AML-193 (cell line): Measurements from ENCODE around the gene ZNF136.
A peak's percentile ranks its signal among the peaks of the same experiment; 100 is the strongest.

ENCODE experiments used
- DNase-seq, 2 experiments: peaks; one replicate each; lab custom pipeline; 2025; lab: John Stamatoyannopoulos, UW

Gene ZNF136

DNA sequence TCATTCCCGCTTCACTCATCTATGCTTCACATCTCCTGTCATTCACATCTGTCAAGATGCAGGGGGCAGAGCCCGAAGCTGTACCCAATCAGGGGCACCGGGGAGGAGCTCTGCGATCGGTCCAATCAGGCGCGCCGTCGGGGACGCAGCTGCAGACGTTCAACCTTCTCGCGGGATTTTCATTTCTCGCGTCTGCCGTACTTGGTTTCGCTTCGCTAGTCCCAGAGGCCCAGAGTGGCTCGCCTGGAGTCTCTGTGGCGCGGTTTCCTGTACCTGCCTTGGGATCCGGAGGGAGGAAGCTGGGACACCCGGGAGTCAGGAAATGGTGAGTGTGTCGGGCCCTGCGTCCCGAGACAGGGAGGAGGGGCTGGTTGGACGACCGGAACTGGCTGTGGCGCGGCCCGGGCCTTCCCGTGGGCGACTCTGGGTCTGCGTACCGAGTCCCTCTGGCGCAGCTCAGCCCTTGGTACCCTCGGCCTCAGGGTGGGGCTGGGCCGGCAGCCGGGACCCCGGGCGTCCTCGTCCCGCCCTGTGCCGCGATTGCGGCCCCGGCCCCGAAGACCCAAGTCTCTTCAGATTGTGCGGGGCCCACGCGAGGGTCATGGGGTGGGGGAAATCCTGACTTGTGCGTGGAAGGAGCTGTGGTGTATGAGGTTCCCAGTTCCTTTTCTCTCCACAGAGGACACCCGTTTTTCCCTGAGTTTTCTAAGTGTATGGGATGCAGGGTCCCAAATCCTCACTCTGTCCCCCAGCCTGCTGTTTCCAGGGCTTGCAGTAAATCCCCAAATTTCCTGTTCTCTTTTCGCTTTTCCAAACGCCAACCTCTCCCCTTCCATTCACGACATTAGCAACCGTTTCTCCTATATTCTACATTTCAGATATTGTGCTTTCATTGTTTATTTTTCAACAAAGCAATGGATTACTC is at the start of gene ZNF136:
Gene ZNF136 (plus strand): TSS at position 215 of the 925 bp plus-strand sequence. CDS start 108 bp downstream, at position 323.
- peak; percentile 85 to 93 for DNase-seq

- DNase-seq, result no peak
These were observed 49.8 kb upstream of the ZNF136 start for GRCh38 chr19:12113121-12113520.

DNA sequence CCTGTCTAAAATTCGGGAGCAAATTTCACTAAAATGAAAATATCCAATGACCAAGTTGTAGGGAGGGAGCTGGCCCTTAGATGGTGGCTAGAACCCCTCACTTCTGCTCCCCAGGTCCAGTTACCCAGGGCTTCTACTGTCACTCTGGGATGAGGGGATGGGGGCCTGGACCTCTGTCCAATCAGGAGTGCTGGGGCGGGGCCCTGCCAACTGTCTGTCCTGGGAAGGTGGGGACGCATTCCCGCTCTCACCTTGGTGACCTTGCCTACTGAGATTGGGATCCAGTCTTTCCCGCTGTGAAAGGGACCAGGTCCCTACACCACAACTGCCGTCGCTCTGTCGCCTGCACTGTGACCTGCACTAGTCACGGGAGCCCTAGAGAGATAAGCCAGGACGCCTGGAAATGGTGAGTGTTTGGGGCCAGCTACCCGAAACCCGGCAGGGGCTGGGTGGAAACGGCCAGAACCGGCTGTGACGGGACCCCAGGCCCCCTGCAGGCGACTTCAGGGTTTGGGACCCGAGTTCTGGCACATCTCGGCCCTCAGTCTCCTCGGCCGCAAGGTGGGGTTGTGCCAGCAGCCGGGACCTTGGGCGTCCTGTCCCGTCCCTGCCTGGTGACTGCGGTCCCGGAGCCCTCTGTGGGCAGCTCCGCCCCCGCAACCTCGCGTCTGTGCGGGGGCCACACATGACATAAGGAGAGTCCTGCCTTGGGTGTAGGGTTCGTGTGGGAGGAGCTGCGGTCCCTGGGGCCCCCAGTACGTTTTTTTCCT is 45.5 kb upstream of the ZNF136 start:
- DNase-seq, result no peak

DNA sequence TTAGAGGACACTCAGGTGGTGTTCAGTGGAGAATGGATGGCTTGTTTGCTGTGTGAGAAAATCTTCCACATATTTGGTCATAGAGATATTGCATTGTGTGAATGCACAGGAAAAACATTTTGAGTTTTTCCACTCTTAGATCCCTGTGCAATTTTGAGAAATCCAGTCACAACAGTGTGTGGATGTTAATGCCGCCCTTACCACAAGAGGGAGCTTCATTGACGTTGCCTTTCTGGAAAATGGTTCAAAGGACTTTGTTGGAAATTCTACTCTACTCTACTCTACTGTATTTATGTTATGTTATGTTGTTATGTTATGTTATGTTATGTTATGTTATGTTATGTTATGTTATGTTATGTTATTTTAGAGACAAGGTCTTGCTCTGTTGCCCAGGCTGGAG is 36.2 kb upstream of the ZNF136 start:
- peak in 1 of 2 experiments; percentile 3 for DNase-seq

DNA sequence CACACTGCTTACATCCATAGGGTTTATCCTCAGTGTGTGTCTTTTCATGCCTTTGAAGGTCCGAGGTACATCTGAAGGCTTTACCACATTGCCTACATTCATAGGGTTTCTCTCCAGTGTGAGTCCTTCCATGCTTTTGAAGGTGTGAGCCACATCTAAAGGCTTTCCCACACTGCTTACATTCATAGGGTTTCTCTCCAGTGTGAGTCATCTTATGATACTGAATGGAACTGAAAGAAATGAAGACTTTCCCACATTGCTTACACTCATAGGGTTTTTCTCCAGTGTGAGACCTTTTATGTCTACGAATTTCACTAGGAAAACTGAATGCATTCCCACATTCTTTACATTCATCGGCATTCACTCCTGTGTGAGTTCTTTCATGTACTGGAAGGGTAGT is 29.8 kb upstream of the ZNF136 start:
- no peak for DNase-seq

- DNase-seq, result peak; percentile 50 to 72
These were observed 25.5 kb upstream of the ZNF136 start for GRCh38 chr19:12137221-12137940.

- DNase-seq, result no peak
These were observed 23.6 kb upstream of the ZNF136 start for GRCh38 chr19:12139269-12139668.

DNA sequence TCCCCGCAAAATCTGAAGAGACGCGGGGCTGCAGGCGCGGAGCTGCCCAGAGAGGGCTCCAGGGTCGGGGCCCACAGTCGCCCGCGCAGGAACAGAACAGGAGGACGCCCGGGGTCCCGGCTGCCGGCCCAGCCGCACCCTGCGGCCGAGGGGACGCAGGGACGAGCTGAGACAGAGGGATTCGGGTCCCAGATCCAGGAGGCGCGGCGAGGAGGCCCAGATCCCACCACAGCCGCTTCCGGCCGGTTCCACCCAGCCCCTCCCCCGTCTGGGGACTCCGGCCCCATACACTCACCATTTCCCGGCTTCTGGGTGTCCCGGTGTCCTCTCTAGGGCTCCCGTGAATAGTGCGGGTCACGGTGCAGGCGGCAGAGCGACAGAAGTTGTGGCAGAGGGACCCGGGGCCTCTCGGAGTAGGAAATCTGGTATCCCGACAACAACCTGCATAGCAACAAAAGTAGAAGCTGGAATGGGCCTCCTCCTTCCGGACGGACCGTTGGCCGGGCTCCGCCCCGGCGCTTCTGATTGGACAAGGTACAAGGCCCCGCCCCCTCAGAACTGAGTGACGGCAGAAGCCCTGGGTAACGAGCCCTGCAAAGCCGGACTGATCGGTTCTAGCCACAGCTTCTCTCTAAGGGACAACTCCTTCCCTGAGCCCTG is 22.9 kb upstream of the ZNF136 start, which contains the start of gene ZNF20:
Gene ZNF20 (minus strand): TSS at position 466 of the 660 bp plus-strand sequence. CDS start 168 bp downstream, at position 298.
- DNase-seq, result peak; percentile 90 to 91

DNA sequence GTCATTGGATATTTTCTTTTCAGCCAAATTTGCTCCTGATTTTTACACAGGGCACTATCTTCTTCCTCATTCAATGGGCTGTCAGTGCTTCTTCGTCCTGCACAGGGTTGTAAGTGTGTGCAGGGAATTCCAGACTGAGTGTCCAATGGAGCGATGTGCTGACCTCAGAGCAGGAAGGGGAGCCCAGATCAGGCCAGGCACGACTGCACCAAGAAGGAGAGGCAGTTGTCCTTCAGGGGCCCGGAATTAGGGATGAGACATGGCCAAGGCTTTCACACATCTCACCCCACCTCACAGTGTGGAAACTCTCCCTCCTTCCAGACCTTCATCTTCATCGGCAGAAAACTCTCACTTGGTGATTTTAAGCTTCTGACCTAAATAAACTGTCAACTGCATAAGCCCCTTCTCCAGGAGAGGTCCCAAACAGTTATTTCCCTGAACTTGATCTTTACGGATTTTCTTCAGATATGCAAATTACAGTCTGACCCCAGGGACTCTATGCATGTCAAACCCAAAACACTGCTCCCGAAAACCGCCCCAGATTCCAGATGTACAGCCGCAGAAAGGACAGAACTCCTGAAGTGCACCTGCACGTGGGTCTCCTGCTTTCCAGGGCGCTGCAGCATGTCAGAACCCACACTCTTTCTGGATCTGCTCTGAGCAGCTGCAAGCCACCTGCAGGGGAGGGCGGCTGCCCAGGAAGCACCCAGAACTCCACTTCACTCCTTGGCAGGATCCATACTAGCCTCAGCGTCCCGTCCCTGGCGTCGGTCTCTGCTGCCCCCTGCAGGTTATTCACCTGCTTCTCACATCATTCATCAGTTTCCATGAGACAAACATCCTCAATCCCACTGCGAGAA is 22.1 kb upstream of the ZNF136 start:
- DNase-seq, result peak; percentile 84 to 85

GRCh38 chr19:12141405-12141736 is 21.5 kb upstream of the ZNF136 start:
- DNase-seq, result no peak

DNA sequence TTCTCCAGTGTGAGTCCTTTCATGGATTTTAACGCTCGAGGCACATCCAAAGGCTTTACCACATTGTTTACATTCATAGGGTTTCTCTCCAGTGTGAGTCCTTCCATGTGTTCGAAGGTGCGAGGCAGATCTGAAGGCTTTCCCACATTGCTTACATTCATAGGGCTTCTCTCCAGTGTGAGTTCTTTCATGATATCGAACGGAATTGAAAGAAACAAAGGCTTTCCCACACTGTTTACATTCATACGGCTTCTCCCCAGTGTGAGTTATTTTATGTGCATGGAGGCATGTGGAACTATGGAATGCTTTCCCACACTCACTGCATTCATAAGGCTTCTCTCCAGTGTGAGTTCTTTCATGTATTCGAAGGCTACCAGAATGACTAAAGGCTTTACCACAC is 17.5 kb upstream of the ZNF136 start:
- DNase-seq, result no peak

DNA sequence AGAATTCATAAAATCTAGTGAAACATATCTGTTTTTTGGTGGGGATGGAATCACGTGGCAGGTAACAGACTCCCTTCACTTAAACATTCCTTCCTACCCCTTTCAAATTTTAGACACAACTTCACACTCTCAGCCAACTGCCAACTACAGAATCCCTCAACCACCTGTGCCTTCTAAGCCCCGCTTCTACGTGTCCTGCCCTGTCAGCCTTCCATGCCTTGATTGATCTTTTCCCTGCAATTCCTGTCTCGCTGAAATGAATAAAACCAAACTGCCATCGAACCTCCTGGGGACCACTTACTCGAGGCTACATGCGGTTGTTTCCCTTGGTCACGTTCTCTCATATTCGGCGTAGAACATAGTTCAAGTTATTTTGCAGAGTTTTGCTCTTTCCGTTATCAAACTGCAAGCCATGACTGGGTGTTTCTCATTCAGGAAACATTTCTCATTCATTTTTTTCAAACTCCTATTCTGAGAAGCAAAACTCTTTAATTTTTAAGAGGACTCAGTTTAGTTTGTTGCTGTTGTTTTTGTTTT is 7.5 kb upstream of the ZNF136 start:
- no peak for DNase-seq

DNA sequence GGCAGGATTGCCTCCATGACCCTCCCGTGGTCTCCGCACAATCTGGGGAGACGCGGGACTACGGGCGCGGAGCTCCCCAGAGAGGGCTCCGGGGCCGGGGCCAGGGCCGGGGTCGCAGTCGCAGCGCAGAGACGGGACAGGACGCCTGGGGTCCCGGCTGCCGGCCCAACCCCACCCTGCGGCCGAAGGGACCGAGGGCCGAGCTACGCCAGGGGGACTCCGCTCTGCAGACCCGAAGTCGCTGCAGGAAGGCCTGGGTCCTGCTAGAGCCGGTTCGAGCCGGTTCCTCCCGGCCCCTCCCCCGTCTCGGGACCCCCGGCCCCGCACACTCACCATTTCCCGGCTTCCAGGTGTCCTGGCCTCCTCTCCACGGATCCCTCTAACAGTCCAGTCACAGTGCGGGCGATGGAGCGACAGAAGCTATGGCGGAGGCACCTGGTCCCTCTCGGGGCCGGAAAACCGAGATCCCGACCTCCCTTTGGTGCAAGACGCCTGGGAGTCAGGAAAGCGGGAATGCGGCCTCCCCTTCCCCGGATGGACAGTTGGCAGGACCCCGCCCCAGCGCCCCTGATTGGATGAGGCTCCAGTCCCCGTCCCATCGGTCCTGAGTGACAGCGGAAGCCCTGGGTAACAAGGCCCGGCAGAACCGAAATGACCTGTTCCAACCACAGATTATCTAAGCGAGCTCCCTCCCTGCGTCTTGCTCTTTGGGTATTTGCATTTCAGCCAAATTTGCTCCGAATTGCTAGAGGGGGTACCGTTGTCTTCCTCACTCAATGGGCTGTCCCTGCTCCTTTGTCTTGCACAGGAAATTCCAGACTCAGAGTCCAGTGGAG is 6.5 kb upstream of the ZNF136 start, which contains the start of gene ZNF625:
Gene ZNF625 (minus strand): TSS at position 512 of the 836 bp plus-strand sequence. CDS start 176 bp downstream, at position 336.
- peak; percentile 55 for DNase-seq

DNA sequence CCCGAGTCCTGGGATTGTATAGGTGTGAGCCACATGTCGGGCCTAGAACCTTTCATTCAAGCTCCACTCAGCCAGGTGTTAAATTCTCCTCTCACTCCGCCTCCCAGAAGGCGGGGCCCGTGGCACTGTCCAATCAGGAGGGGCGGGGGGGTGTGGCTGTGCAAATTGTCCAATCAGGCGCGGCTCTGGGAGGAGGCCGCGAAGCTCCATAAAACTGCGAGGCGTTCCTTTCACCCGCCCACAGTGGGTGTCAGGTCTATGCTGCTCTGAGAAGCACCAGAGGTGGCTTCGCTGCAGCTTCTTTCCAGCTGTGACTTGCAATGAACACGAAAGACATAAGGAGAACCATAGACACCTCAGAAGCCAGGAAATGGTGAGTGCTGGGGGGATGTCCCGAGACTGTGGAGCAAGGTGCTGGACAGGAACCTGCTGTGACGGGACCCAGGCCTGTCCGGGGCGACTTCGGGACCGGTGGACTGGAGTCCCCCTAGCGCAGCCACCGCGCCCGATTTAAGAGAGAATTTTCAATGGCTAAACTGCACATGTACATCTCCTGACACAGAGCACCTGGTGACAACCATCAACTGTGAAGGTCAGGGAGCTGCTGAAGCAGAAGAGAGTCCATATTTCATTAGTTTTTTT is 3.0 kb upstream of the ZNF136 start:
- no peak for DNase-seq

GRCh38 chr19:12162513-12162881 is 399 bp upstream of the ZNF136 start:
- no peak for DNase-seq

- no peak for DNase-seq
These were observed 930 bp downstream of the ZNF136 start for GRCh38 chr19:12163826-12164225.

GRCh38 chr19:12166626-12167025 is 3.7 kb downstream of the ZNF136 start:
- no peak for DNase-seq

DNA sequence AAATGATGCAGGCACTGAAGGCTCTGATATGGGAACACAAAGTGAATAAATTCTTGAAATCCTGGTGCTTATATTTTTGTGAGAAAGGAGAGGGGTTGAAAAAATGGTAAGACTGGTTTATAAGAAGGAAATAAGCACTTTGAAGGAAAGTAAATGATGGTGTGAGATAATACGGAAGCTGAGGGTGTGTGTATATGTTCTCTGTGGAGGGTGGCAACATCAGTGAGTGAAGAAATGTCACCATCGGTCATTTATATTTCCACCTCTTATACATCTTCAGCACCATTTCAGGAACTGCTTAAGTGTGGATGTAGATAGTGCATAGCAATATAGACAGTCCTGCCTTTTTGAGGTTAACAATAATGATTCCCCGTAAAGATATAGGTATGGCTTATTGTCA is 17.5 kb downstream of the ZNF136 start:
- no peak for DNase-seq

DNA sequence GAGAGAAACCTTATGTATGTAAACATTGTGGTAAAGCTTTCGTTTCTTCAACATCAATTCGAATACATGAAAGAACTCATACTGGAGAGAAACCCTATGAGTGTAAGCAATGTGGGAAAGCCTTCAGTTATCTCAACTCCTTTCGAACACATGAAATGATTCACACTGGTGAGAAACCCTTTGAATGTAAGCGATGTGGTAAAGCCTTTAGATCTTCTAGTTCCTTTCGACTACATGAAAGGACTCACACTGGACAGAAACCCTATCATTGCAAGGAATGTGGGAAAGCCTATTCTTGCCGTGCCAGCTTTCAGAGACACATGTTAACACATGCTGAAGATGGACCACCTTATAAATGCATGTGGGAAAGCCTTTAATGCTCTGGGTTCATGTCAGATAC is 24.7 kb downstream of the ZNF136 start:
- no peak for DNase-seq
